Hippocampal formation (tissue), 2 donors: Measurements from ENCODE around the gene ARL6IP5.

Experiments
- DNase-seq, 2 donors: peaks; one replicate each; lab custom pipeline; 2025; lab: John Stamatoyannopoulos, UW

The ARL6IP5 gene

DNA sequence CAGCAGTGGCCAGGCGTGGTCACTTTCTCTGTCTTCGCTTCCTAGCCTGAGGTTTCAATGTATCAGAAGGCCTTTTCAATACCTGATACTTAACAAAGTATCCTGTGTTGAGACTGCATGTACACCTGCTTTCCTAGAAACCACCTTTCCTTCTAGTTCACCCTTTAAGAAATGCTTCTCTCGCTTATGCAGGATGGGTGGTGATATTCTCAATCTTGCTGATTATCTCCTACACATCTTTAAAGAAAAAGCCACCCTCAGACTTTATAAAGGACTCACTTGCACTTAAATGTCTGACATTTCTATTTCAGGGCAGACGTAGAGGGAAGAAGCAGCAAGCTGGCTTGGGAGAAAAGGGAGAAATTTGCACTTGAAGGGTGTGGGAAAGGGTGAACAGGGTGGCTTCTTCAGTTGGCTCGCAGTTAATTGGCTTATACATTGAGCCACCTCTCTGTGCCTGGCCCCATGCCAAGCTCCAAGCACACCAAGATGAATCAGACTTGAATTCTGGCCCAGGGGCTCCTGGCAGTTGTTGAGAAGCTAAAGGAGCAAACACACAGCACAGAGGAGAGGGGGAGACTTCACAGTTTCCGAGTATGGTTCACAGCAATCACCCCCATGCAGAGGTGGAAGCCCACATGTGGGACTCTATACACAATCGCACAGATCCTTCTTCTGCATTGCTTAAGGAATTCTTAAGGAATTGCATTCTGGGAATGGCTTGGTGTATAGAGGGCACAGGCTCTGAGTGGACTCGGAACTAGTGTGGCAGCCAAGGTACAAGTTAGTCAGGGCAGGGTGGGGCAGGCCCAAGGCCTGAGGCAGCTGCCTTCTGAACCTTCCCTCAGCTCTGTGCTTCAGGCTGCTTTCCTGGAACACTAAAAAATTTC lies 1.3 kb downstream of the ARL6IP5 start:
- peak; percentile 66 to 83 for DNase-seq

DNA sequence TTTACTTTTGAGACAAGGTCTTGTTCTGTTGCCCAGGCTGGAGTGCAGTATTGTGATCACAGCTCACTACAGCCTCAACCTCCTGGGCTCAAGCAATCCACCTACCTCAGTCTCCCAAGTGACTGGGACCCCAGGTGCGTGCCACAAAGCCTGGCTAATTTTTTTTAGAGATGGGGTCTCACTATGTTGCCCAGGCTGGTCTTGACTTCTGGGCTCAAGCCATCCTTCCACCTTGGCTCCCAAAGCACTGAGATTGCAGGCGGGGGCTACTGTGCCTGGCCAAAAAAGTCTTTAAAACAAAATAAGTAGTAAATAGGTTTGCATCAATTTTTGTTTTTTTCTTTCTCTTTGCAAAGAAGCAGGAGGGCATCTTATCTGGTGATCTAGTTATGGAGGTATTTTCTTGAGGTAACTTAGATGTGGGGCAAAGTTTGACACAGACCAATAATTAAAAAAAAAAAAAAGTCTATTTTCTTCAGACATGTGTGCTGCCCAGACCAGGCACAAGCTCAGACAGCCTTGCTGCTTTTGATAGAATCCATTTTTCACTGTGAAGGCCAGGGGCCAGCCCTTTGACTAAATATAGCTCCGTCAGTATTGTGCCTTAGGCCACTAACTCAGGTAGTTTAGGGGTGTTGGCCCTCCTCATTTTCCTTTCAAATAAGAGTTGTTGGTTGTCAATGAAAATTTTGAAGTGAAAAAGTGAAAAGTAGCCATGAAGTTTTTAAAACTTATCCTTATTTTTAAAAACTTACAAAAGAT lies 2.5 kb downstream of the ARL6IP5 start:
- DNase-seq, result no peak

DNA sequence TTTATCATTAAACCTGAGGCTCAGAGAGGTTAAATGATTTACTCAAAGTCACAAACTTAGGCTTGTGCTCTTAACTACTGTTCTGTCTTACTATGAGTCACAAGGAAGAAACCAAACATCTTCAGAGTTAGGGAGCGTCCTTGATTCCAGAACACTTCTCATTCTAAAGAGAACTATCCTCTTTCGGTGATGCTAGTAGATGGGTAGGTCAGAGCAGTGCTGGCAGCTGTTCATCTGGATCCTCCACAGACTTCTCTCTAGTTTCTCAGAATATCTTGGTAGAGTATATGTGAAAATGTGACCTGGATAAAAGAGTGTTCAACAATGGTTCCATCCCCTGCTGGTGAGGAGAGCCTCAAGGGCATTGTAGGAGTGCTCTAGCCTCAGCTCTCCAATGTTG lies 3.3 kb downstream of the ARL6IP5 start:
- DNase-seq, result no peak

DNA sequence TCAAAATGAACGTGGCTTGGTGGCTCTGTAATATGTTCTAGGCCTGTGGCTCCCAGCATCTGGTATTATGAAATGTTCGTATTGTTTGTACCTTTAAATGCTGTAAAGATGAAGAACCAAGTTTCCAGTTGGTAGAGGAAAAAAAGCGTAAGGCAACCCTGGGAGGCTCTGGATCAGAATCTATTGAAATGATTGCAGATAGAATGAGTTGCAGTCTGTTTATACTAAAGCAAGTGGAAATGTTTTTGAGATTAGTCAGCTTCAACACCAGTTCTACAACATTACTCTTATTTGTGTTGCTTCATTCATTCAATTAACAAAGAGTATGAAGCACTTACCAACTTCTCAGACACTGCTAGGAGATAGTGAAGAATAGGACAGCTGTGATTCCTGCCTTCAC lies 5.3 kb downstream of the ARL6IP5 start:
- DNase-seq, result no peak

DNA sequence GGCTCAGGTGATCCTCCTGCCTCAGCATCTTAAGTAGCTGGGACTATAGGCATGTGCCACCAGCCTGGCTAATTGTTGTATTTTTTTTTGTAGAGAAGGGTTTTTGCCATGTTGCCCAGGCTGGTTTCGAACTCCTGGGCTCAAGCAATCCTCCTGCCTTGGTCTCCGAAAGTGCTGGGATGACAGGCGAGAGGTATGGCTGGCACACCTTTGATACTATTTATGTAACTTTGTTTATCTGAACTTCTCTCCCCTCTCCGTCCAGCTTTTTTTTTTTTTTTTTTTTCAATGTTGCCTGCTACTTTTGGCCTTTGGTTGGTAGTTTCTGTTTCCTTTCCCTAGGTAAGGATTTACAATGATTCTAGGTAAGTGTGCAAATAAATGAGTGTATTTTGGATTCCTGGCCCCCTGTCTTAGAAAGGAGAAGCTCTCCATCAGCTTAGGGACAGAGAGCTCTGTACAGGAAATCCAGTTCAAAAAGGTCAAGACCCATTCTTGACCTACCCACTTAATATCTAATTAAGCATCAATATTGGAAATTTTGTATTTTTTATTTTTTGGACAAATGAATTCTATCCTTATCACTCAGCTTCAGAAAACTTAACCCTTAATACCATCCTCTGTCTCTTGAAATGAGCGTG lies 6.8 kb downstream of the ARL6IP5 start:
- no peak for DNase-seq

- peak; percentile 22 to 70 for DNase-seq
Measured at GRCh38 chr3:69092030-69092516, 7.3 kb downstream of the ARL6IP5 start.

GRCh38 chr3:69094467-69095205 lies 9.9 kb downstream of the ARL6IP5 start:
- DNase-seq, result peak in 1 of 2 donors; percentile 34

GRCh38 chr3:69095636-69096035 lies 10.9 kb downstream of the ARL6IP5 start:
- no peak for DNase-seq

DNA sequence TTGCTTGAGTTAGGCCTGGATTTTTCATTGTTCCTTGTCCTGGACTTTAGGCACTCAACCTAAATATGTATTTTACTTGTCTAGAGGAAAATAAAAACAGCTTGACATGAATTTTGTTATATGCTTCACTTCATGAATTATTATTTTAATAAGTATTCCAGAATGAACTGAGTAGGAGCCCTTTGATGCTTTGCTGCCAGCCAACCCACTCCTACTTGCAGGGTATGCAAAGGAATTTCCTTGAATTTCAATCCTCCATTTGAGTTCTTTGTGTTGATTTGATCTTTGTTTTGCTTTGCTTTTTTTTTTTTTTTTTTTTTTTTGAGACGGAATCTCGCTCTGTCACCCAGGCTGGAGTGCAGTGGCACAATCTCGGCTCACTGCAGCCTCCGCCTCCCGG lies 11.6 kb downstream of the ARL6IP5 start:
- DNase-seq, result no peak

DNA sequence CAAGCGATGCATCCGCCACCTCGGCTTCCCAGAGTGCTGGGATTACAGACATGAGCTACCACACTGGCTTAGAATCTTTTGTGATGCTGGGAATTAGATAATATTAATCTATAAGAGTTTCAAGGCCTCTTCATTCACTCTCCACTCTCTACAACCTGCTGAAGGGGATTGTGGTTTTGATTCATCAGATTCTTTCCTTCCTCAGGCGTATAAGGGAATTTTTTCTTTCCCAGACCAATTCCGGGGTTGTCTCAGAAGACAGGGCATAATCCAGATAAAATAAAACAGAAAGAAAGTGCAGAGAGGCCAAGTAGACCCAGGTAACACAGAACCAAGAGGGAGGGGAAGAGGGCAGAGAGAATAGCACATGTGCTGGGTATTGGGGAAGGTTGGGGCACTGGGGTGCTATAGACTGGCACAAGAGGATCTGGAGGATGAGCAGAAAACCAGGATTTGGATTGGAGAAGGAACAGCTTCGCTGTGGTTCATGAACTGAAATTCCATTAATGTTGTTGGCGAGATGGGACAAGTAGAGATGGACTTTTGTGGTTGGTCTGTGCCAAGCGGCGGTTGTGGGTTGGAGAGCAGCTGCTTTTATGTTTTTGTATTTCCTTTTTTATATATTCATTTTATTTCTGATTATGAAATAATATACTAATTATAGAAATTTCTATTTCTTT lies 12.8 kb downstream of the ARL6IP5 start:
- no peak for DNase-seq

- no peak for DNase-seq
Measured at GRCh38 chr3:69099576-69099975, 14.8 kb downstream of the ARL6IP5 start.

DNA sequence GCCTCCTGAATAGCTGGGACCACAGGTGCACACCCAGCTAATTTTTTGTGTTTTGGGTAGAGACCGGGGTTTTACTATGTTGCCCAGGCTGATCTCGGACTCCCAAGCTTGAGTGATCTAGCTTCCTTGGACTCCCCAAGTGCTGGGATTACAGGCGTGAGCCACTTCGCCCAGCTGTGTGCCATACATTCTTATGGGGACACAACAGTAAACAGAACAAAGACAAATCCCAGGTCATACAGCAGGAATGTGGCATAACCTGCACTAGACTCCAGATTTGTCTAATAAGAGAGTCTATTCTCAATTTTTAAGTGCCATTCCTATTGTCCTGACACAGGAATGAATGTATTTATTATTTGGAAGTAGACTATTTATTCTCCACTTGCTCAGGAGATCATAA lies 17.6 kb downstream of the ARL6IP5 start:
- DNase-seq, result no peak

DNA sequence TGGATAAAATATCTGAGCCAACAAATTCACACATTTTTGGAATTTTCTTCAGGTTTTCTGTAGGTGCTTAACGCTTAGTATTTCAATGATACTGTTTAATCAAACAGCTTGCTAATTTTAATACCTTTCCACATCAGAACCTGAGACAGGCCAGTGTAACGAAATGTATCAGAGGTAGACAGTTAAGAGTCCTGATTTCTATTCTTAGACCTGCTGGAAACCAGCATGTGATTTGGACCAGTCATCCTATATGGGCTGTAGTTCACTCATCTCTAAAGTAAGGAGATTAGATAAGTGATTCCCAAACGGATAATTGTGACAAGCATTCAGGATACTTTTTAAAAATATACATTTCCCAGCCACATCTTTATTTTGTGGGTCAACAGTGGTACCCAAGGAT lies 18.4 kb downstream of the ARL6IP5 start:
- DNase-seq, result no peak

DNA sequence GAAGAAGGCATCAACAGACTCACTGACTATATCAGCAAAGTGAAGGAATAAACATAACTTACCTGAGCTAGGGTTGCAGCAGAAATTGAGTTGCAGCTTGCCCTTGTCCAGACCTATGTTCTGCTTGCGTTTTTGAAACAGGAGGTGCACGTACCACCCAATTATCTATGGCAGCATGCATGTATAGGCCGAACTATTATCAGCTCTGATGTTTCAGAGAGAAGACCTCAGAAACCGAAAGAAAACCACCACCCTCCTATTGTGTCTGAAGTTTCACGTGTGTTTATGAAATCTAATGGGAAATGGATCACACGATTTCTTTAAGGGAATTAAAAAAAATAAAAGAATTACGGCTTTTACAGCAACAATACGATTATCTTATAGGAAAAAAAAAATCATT lies 19.8 kb downstream of the ARL6IP5 start:
- no peak for DNase-seq

DNA sequence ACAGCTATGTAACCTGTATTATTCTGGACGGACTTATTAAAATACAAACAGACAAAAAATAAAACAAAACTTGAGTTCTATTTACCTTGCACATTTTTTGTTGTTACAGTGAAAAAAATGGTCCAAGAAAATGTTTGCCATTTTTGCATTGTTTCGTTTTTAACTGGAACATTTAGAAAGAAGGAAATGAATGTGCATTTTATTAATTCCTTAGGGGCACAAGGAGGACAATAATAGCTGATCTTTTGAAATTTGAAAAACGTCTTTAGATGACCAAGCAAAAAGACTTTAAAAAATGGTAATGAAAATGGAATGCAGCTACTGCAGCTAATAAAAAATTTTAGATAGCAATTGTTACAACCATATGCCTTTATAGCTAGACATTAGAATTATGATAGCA lies 20.6 kb downstream of the ARL6IP5 start:
- DNase-seq, result no peak

GRCh38 chr3:69107841-69108240 lies 23.1 kb downstream of the ARL6IP5 start:
- no peak for DNase-seq

DNA sequence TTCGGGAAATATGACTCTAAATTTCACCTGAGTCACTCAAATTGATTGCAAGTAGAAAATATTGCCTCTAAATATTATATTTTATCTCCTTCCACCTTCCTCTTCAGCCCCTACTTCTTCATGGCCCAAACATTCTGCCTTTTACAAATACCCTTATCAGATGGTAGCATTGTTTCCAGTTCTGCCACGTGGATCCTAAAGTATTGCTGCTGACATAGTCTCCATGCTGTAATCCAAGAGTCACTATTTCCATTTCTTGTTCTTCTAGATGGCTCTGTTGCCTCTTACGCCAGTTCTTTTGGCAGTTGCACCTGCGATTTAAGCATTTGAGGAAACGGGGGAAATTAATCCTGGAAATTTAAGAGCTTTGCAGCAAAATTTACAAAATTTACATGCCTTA lies 24.1 kb downstream of the ARL6IP5 start:
- no peak for DNase-seq

- DNase-seq, result no peak
Measured at GRCh38 chr3:69110941-69111546, 26.3 kb downstream of the ARL6IP5 start.

GRCh38 chr3:69113536-69113935 lies 28.8 kb downstream of the ARL6IP5 start:
- DNase-seq, result no peak

DNA sequence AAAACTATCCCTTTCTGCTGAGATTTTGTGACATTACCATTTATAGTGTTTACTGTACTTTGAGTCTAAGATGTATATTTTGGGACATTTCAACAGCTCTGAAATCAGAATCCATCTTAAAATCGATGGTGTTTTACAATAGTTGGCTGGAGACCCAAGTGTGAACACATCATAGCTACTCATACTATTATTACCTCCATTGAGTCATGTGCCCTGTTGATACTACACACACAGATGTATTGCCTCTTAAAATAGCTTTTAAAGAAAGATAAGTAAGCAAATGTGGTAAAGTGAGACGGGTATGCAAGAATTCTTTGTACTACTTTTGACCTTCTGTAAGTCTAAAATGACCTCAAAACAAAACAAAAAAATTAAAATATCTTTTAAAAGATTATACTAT lies 31.0 kb downstream of the ARL6IP5 start:
- no peak for DNase-seq

- DNase-seq, result peak; percentile 10 to 49
Measured at GRCh38 chr3:69116162-69116561, 31.4 kb downstream of the ARL6IP5 start.
